Measurements from ENCODE around the gene SLC44A1.

SLC44A1 gene

GRCh38 chr9:105441616-105442160 lies 197.2 kb downstream of the SLC44A1 start:
- H3K79me2 ChIP-seq, result no peaks in the 10 kb centered on the region
- no peak overlapping the region for H3K4me3 ChIP-seq (ENCODE audit: low read depth, low read length)
- H3K9ac ChIP-seq, result no peak overlapping the region
- peak overlapping the region; percentile 42 for H2AFZ ChIP-seq
- H3K36me3 ChIP-seq (ENCODE audit: control insufficient read depth, insufficient read depth, low read length), result no peaks in the 10 kb centered on the region
- H3K4me2 ChIP-seq (ENCODE audit: low read length), result no peak overlapping the region
- no peaks in the 10 kb centered on the region for H3K27me3 ChIP-seq (ENCODE audit: control insufficient read depth, insufficient read depth, low read length)
- H3K4me1 ChIP-seq, result peaks cover 11% of the 10 kb centered on the region
- H3K27ac ChIP-seq, result peak overlapping the region; percentile 77
- no peaks in the 10 kb centered on the region for H3K9me3 ChIP-seq (ENCODE audit: control insufficient read depth, low read length)
- TF ChIP-seq CTCF (IDR thresholded peaks at IDR 0.05), result no peak

GRCh38 chr9:105443121-105443520 lies 198.7 kb downstream of the SLC44A1 start:
- TF ChIP-seq CTCF (IDR thresholded peaks at IDR 0.05), result no peak
- no peak overlapping the region for H3K27ac ChIP-seq
- H3K4me3 ChIP-seq (ENCODE audit: low read depth, low read length), result no peak overlapping the region
- no peaks in the 10 kb centered on the region for H3K27me3 ChIP-seq (ENCODE audit: control insufficient read depth, insufficient read depth, low read length)
- no peaks in the 10 kb centered on the region for H3K9me3 ChIP-seq (ENCODE audit: control insufficient read depth, low read length)
- peaks cover 11% of the 10 kb centered on the region for H3K4me1 ChIP-seq
- no peaks in the 10 kb centered on the region for H3K79me2 ChIP-seq
- no peak overlapping the region for H3K9ac ChIP-seq
- no peak overlapping the region for H2AFZ ChIP-seq
- no peak overlapping the region for H3K4me2 ChIP-seq (ENCODE audit: low read length)
- no peaks in the 10 kb centered on the region for H3K36me3 ChIP-seq (ENCODE audit: control insufficient read depth, insufficient read depth, low read length)

- Histone ChIP-seq H3K79me2 (peaks cover 3% of the 10 kb centered on the region), H3K4me2 (ENCODE audit: low read length) (no peak overlapping the region), H3K27ac (no peak overlapping the region), H3K9me3 (ENCODE audit: control insufficient read depth, low read length) (no peaks in the 10 kb centered on the region), H2AFZ (peak overlapping the region; percentile 38), H3K4me3 (ENCODE audit: low read depth, low read length) (no peak overlapping the region), H3K27me3 (ENCODE audit: control insufficient read depth, insufficient read depth, low read length) (no peaks in the 10 kb centered on the region), H3K9ac (no peak overlapping the region), H3K4me1 (peaks cover 14% of the 10 kb centered on the region), H3K36me3 (ENCODE audit: control insufficient read depth, insufficient read depth, low read length) (no peaks in the 10 kb centered on the region)
- no peak for TF ChIP-seq CTCF (IDR thresholded peaks at IDR 0.05)
Observed at GRCh38 chr9:105444130-105444529, 199.7 kb downstream of the SLC44A1 start.

GRCh38 chr9:105445203-105445881 lies 200.9 kb downstream of the SLC44A1 start:
- H3K27me3 ChIP-seq (ENCODE audit: control insufficient read depth, insufficient read depth, low read length), result no peaks in the 10 kb centered on the region
- H3K4me3 ChIP-seq (ENCODE audit: low read depth, low read length), result no peak overlapping the region
- H2AFZ ChIP-seq, result peak overlapping the region; percentile 53
- H3K4me2 ChIP-seq (ENCODE audit: low read length), result no peak overlapping the region
- peaks cover 14% of the 10 kb centered on the region for H3K4me1 ChIP-seq
- no peak for TF ChIP-seq CTCF (IDR thresholded peaks at IDR 0.05)
- H3K27ac ChIP-seq, result peak overlapping the region; percentile 19
- H3K9ac ChIP-seq, result no peak overlapping the region
- peaks cover 3% of the 10 kb centered on the region for H3K79me2 ChIP-seq
- no peaks in the 10 kb centered on the region for H3K36me3 ChIP-seq (ENCODE audit: control insufficient read depth, insufficient read depth, low read length)
- no peaks in the 10 kb centered on the region for H3K9me3 ChIP-seq (ENCODE audit: control insufficient read depth, low read length)

- H2AFZ ChIP-seq, result peak overlapping the region; percentile 81
- no peaks in the 10 kb centered on the region for H3K36me3 ChIP-seq (ENCODE audit: control insufficient read depth, insufficient read depth, low read length)
- H3K9ac ChIP-seq, result no peak overlapping the region
- H3K27ac ChIP-seq, result no peak overlapping the region
- TF ChIP-seq CTCF (IDR thresholded peaks at IDR 0.05), result no peak
- peak overlapping the region; percentile 73 for H3K4me3 ChIP-seq (ENCODE audit: low read depth, low read length)
- no peaks in the 10 kb centered on the region for H3K9me3 ChIP-seq (ENCODE audit: control insufficient read depth, low read length)
- H3K79me2 ChIP-seq, result peaks cover 3% of the 10 kb centered on the region
- H3K4me2 ChIP-seq (ENCODE audit: low read length), result peak overlapping the region; percentile 91
- H3K4me1 ChIP-seq, result peaks cover 2% of the 10 kb centered on the region
- H3K27me3 ChIP-seq (ENCODE audit: control insufficient read depth, insufficient read depth, low read length), result no peaks in the 10 kb centered on the region
Observed at GRCh38 chr9:105447386-105447813, 202.9 kb downstream of the SLC44A1 start.

All from parathyroid adenoma (tissue), 2 donors.